GM19193 (cell line): ENCODE measurements around the gene DPPA4.

Source experiments
- POLR2A ChIP-seq: IDR thresholded peaks from 4 replicates; pipeline ENCODE4 v1.6.1; 2011; ENCODE audit not compliant: insufficient read depth, insufficient read length; ENCODE audit errors: extremely low read depth

Gene DPPA4

GRCh38 chr3:109346770-109347295 is 9.5 kb upstream of the DPPA4 start:
- no peak for TF ChIP-seq POLR2A

- TF ChIP-seq POLR2A: no peak
Observed at GRCh38 chr3:109346099-109346498, 8.8 kb upstream of the DPPA4 start.

- no peak for TF ChIP-seq POLR2A
Observed at GRCh38 chr3:109339714-109340648, 2.6 kb upstream of the DPPA4 start.

- no peak for TF ChIP-seq POLR2A
Observed at GRCh38 chr3:109339197-109339596, 1.9 kb upstream of the DPPA4 start.

- TF ChIP-seq POLR2A: no peak
Observed at GRCh38 chr3:109338322-109338721, 976 bp upstream of the DPPA4 start.

- TF ChIP-seq POLR2A: no peak
Observed at GRCh38 chr3:109336291-109336861, 970 bp downstream of the DPPA4 start.

GRCh38 chr3:109334572-109334971 is 2.8 kb downstream of the DPPA4 start:
- no peak for TF ChIP-seq POLR2A

- no peak for TF ChIP-seq POLR2A
Observed at GRCh38 chr3:109331692-109332091, 5.7 kb downstream of the DPPA4 start.

GRCh38 chr3:109330405-109330804 is 6.9 kb downstream of the DPPA4 start:
- TF ChIP-seq POLR2A: no peak

- TF ChIP-seq POLR2A: no peak
Observed at GRCh38 chr3:109328202-109328601, 9.1 kb downstream of the DPPA4 start.

GRCh38 chr3:109325657-109326056 is 11.7 kb downstream of the DPPA4 start:
- TF ChIP-seq POLR2A: no peak

- no peak for TF ChIP-seq POLR2A
Observed at GRCh38 chr3:109325109-109325508, 12.2 kb downstream of the DPPA4 start.

- TF ChIP-seq POLR2A: no peak
Observed at GRCh38 chr3:109316162-109316730, 21.1 kb downstream of the DPPA4 start, which contains the start of gene DPPA2. Gene DPPA2 (minus strand): TSS chr3:109316517. CDS start chr3:109314542, 1,975 bp downstream.

GRCh38 chr3:109313061-109313460 is 24.3 kb downstream of the DPPA4 start:
- no peak for TF ChIP-seq POLR2A

GRCh38 chr3:109297496-109297895 is 39.9 kb downstream of the DPPA4 start:
- no peak for TF ChIP-seq POLR2A

GRCh38 chr3:109284071-109284470 is 53.3 kb downstream of the DPPA4 start:
- TF ChIP-seq POLR2A: no peak

GRCh38 chr3:109278546-109278945 is 58.8 kb downstream of the DPPA4 start:
- TF ChIP-seq POLR2A: no peak
